GM18867 (cell line): ENCODE results near the gene PRKAG3.
"Not testable (repeated sequence)": the region's sequence is repeated elsewhere in the genome, so short reads cannot be mapped to it uniquely, and the experiment has no call there.

Source experiments
- ATAC-seq: cut with Tn5 transposase; IDR thresholded peaks from one replicate; pipeline ENCODE4 v1.9.1; 2021; ENCODE audit warnings: mild to moderate bottlenecking, moderate library complexity; ENCODE audit not compliant: unreplicated experiment

The PRKAG3 gene

DNA sequence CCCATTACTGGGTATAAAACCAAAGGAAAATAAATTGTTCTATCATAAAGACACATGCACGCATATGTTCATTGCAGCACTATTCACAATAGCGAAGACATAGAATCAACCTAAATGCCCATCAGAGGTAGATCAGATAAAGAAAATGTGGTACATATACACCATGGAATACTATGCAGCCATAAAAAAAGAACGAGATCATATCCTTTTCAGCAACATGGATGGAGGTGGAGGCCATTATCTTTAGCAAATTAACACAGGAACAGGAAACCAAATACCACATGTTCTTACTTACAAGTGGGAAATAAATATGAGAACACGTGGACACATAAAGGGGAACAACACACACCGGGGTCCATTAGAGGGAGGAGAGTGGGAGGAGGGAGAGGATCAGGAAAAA is 12.7 kb upstream of the PRKAG3 start:
- not testable (repeated sequence) for ATAC-seq

DNA sequence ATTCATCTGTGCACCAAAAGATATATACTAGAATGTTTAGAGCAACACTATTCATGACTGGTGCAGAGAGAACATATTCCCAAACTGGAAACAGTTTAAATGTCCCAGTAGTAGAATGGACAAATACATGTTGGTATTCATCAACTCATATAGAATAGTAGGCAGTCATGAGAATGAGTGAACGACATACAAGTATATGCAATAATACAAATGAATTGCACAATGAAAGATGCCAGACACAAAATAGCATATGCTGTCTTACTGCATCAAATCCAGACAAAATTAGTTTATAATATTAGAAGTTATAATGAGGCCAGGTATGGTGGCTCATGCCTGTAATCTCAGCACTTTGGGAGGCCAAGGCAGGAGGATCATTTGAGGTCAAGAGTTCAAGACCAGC is 8.3 kb upstream of the PRKAG3 start:
- no peak for ATAC-seq

DNA sequence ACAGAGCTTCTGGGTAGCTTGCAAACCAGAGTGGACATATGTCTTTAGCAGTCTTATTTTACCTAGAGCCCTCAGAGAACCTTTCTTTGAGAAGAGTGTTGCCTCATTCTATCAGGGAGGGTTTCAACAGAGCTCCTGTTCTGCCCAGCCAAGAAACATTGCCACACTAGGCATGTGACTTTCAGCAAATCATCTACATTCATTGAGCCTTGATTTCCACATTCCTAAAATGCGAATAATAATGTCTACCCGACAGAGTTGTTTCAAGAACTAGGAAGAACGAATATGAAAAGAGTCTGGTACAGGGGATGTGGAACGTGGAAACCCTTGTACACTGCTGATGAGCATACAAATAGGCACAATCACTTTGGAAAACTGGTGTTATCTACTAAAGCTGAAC is 7.8 kb upstream of the PRKAG3 start:
- no peak for ATAC-seq

DNA sequence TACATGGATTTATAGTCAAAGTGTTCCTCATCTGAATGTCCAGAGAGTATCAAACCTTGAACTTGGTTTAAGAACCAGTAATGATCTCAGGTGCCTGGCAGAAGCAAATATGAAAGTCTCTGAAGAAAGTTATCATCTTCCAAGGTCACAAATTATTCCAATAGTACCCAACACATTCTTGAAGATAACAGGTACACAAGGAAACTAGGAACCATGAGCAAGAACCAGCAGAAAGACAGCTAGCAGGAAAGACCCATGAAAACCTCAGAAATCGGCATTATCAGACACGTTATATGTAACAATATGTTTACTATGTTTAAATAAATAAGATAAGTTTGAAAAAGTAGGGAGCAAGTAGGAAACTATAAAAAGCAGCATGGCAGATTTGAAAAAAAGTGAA is 5.9 kb upstream of the PRKAG3 start:
- ATAC-seq: no peak

DNA sequence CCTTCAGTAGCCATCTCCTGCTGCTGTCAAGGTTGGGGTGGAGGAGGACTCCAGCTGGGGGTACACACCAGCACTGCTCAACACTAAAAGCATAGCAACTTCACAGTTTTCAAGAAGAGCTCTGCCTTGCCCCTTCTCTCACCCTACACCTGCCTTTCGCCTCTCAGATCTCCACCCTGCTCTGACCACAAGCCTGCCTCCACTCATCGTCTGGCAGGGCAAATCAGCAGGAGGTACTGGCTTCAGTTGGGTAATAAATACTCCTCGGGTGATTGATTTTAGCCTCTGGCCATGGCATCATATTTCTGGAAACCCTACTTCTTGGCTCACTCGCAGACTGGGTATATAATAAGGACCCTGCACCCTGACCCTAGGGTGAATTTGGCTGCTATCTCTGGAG is 3.1 kb upstream of the PRKAG3 start:
- no peak for ATAC-seq

DNA sequence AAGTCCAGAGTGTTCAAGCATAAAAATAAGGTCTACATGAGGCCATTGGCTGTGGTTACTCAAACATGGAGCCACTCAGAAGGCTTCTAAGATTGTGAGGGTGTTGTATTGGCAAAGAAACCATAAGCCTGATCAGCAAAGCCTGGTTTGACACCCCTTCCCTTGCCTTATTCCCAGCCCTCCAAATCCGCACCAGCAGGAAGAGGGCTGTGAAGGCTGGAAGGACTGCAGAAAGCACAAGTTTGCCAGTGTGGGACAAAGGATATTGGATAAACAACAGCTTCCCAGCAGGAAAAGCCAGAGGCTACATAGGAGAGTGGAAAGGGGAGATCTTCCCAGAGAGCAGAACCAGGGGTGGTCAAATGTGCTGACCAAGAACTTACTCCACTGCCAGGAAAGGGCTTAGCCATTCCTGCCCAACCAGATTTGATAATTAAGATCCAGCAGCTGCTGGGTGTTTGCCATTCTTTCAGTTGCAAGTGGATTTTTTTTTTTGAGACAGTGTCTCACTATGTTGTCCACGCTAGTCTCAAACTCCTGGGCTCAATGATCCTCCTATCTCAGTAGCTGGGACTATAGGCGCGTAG is 1.5 kb upstream of the PRKAG3 start:
- ATAC-seq: no peak

DNA sequence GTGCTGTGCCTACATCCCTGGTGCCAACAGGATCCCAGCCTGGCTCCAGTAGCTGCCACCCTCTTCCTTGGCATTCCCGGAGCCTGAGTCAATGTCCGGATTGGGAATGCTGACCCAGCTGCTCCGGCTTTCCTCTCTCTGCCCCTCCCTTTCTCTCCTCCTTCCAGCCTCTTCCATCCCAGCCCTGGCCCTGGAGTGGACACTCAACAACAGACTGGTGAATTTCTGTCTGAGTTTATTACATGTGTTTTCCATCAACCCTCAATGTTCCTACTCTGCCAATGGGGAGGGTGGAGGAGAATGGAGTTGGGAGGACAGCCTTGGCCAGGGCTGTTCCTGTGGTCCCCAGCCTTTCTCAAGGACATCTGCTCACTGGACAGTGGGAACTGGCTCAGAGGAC is 917 bp upstream of the PRKAG3 start:
- ATAC-seq: no peak

- no peak for ATAC-seq
Measured at GRCh38 chr2:218832081-218832480, 478 bp upstream of the PRKAG3 start.

- no peak for ATAC-seq
Measured at GRCh38 chr2:218830526-218831306, 887 bp downstream of the PRKAG3 start.

DNA sequence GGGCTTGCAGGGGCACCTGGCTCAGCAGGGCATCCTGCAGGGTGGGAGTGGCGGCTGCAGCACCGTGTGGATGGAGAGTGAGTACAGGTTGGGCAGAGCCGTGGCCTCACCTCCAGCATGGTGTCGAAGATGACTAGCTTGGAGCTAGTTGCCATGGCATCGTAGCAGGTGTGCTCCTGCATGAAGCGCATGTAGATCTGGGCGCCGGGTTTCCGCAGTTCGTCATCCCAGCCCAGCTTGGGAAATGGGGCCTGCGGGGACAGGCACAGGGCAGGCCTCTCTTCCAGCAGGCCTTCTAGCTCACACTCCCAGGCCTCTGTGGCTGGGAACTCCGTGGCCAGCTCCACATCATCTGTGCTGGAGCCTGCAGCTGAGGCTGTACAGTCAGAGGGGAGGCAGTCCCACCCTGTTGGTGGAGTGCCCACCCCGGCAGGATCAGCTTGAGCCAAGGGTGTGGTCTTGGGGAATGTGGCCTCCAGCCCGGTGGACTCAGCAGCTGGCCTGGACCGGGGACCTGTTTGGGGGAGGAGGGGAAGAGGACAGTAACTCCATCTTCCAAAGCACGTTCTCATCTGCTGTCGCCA is 1.6 kb downstream of the PRKAG3 start:
- no peak for ATAC-seq

DNA sequence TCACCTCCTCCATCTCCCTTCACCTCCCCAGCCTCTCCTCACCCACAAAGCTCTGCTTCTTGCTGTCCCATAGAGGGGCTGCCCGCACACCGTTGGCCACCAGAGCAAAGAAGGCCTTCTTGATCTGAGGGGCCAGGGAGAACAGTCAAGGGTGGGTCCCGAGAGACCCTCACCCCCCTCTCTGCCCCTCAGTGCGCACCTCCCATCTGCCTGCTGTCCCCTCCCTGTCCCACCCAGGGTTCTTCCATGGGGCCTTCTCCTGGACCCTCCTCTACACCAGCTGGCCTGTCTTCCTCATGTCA is 3.2 kb downstream of the PRKAG3 start:
- no peak for ATAC-seq

- ATAC-seq: no peak
Measured at GRCh38 chr2:218827701-218828476, 3.7 kb downstream of the PRKAG3 start.

- ATAC-seq: no peak
Measured at GRCh38 chr2:218826791-218827190, 4.8 kb downstream of the PRKAG3 start.

GRCh38 chr2:218824004-218824403 is 7.6 kb downstream of the PRKAG3 start:
- ATAC-seq: no peak

GRCh38 chr2:218823196-218823855 is 8.3 kb downstream of the PRKAG3 start:
- ATAC-seq: no peak

DNA sequence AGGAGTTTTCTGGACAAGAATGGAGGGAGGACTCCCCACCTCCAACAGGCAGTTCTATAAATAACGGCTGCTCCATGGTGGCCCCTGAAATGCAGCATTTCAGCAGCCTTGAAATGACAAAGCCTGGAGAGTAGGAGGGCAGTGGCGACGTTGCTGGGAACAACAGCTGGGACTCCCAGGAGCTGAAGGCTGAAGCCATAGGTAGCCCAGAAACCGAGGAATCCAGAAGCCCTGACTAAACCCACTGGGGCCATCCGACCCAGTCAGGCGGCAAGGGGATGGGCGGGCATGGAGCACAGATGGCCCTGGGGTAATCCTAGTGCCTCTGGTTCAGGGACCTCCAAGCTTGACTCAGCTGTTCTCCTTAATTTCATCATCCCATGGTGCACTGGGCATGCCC is 9.0 kb downstream of the PRKAG3 start:
- no peak for ATAC-seq

DNA sequence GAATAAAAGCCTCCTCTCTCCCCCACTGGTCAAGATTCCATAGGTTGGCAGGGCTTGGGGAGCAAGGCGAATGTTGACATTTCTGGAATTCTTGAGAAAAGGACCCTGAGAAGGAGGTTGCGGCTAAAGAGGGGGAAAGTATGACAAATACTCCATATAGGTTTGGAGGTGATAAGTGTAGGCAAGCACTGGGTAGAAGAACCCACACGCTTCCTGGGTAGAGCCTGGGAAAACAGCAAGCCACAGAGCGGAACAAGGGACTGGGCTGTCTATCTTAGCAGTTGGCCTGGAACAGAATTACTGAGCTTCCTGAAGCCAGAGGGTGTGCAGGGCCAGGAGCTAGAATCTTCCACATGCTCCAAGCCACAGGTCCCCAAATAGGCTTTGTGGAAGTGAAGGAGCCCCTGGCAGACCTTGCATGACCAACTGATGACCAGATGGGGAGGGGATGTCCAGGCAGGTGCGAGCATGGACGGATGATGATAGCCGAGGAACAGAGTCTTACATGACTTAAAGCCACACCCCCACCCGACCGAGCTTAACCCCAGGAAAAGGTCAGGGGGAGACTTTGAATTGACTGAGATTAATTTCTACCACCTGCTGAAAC is 9.9 kb downstream of the PRKAG3 start:
- ATAC-seq: no peak

- no peak for ATAC-seq
Measured at GRCh38 chr2:218820746-218821369, 10.7 kb downstream of the PRKAG3 start.

- no peak for ATAC-seq
Measured at GRCh38 chr2:218819093-218819492, 12.5 kb downstream of the PRKAG3 start.

- ATAC-seq: no peak
Measured at GRCh38 chr2:218816561-218817011, 15.0 kb downstream of the PRKAG3 start.
